Stimulated activated CD8-positive, alpha-beta memory T cell treated with anti-CD3 and anti-CD28 coated beads, Interleukin-7, amount 100 ng/mL, for 48 hours (primary cell): ENCODE data around the gene KIAA1191.
"Not testable (repeated sequence)": the region's sequence is repeated elsewhere in the genome, so short reads cannot be mapped to it uniquely, and the experiment has no call there.

ENCODE experiments used
- DNase-seq, 2 donors: peaks; one replicate each; pipeline ENCODE4 v3.0.0-alpha.2; 2020; ENCODE audit warnings: low read depth in 1 of 2; ENCODE audit errors: extremely low read depth in 1 of 2

The KIAA1191 gene

DNA sequence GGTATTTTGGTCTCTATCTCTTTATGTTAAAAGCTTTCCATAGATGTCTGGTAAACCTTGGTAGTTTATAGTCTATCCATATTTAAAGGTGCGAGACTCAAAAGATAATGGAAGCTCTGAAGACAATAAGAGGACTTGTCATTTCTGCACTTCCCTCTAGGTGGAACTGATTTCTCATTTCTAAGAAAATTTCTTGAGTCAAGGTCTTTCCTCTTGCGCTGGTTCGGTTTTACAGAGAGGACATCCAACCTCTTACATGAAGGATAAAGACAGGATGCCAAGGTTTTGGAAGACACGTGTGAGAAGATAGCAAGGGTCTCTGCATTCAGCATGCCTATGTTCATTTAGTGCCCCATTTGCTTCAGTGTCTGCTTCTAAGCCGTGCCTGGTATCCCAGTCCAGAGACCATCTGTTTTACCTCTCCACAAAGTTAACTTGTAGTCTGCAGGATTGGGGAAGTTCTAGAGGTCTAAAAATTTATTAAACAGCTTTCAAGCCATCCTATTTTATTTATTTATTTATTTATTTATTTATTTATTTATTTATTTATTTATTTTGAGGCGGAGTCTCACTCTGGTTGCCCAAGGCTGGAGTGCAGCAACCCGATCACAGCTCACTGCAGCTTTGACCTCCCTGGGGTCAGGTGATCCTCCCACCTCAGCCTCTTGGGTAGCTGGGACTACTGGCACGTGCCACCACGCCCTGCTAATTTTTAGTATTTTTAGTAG, 41.6 kb downstream of the KIAA1191 start:
- DNase-seq, result no peak

DNA sequence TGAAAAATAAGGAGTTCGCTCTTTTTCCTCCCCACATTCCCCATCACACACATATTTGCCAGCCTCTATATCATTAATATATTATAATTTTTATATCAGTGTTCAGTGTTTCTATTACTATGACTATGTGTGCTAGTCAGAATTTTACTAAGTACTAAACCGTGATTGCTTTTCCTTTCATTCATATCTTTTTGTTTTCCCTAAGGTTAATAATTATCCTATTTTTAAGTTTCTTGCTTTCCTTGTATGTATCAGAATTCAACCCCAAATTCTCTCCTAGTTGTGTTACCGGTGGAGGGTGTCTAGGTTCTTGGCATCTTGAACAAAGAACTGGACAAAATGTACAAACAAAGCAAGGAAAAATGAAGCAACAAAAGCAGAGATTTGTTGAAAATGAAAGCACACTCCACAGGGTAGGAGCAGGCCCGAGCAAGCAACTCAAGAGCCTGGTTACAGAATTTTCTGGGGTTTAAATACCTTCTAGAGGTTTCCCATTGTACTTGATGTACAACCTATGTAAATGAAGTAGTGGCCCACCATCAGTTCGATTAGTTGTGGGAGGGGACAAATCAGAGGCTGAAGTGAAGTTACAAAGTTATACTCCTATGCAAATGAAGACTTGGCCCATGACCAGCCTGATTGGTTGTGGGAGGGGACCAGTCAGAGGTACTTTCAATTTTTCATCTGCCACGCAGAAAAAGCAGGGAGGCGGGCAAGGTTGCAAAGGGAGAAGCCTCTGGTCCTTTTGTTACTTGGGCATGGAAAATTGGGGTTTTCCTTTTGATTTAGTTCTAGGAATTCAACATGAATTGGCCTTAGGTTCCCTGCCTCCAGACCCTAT, 43.8 kb downstream of the KIAA1191 start:
- DNase-seq, result no peak

DNA sequence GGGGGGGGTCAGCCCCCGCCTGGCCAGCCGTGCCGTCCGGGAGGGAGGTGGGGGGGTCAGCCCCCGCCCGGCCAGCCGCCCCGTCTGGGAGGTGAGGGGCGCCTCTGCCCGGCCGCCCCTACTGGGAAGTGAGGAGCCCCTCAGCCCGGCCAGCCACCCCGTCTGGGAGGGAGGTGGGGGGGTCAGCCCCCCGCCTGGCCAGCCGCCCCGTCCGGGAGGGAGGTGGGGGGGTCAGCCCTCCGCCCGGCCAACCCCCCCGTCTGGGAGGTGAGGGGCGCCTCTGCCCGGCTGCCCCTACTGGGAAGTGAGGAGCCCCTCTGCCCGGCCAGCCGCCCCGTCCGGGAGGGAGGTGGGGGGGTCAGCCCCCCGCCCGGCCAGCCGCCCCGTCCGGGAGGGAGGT, 56.2 kb downstream of the KIAA1191 start:
- DNase-seq, result not testable (repeated sequence)
